Endothelial cell of umbilical vein (primary cell): ENCODE measurements around the gene NR6A1. TPM values are rescaled to one million over a fixed set of nuclear protein-coding genes. Genes with fewer than 3 reads are reported as not detected.

ENCODE experiments used
- BruUV-seq: library from RNA; stranded (reverse); fragments of 400-500 nt; replicated peaks from 2 replicates; lab custom pipeline; 2021; lab: Mats Ljungman, UMichigan
- CTCF ChIA-PET: fragments of 300-600, 350-600 bp; sonication (Branson Sonifier 250); formaldehyde crosslinking; loops from one replicate; lab custom pipeline; 2021; ENCODE audit warnings: antibody characterized with exemption, inconsistent platforms; lab: Charles Lee
- POLR2A ChIA-PET: fragments of 300-600, 350-600 bp; sonication (Branson Sonifier 250); formaldehyde crosslinking; loops from one replicate; lab custom pipeline; 2021; ENCODE audit warnings: antibody characterized with exemption, inconsistent platforms; lab: Charles Lee
- DNase-seq: peaks from one replicate; pipeline ENCODE4 v3.0.0-alpha.2; 2011; ENCODE audit warnings: low read depth, low spot score
- FAIRE-seq: peaks from 2 replicates; lab custom pipeline; 2011; peaks lifted over from hg19 to GRCh38; lab: Jason Lieb, UNC
- H2AFZ ChIP-seq: 2 replicates; pipeline ENCODE4 v1.6.0; 2012; ENCODE audit warnings: low read depth, low read length, control low read depth, inconsistent platforms
- H3K27ac ChIP-seq: 2 replicates; pipeline ENCODE4 v1.5.1; 2011; ENCODE audit warnings: low read depth, mild to moderate bottlenecking, control low read depth, low read length, moderate library complexity; ENCODE audit not compliant: insufficient read depth
- H3K27me3 ChIP-seq, 2 experiments: 2 replicates each; pipeline versions ENCODE4 v1.6.0 to v1.6.1; 2011; ENCODE audit warnings: low read length in 2 of 2, mixed read lengths in 1 of 2; ENCODE audit not compliant: control insufficient read depth in 2 of 2, insufficient read depth in 2 of 2
- H3K36me3 ChIP-seq, 2 experiments: 2 replicates in 1 of 2; 3 replicates in 1 of 2; pipeline ENCODE4 v1.5.1; 2011; ENCODE audit warnings: low read length in 2 of 2, mild to moderate bottlenecking in 1 of 2, moderate library complexity in 1 of 2; ENCODE audit not compliant: control insufficient read depth in 2 of 2, insufficient read depth in 2 of 2; ENCODE audit errors: extremely low read depth in 1 of 2
- H3K4me1 ChIP-seq: 3 replicates; pipeline ENCODE4 v1.5.1; 2011; ENCODE audit warnings: mild to moderate bottlenecking, low read length; ENCODE audit not compliant: control insufficient read depth, insufficient read depth; ENCODE audit errors: extremely low read depth
- H3K4me2 ChIP-seq: 2 replicates; pipeline ENCODE4 v1.6.1; 2011; ENCODE audit warnings: low read length, control low read depth, mixed read lengths; ENCODE audit not compliant: insufficient read depth
- H3K4me3 ChIP-seq, 3 experiments: fragments of 200-600 bp in 1 of 3; sonication (generic), shearing (Covaris generic) in 1 of 3; replicated peaks in 1 of 3; 2 replicates each; pipeline ENCODE4 v1.5.1; 2011 to 2016; ENCODE audit warnings: control low read depth in 3 of 3, low read length in 3 of 3, mild to moderate bottlenecking in 2 of 3, inconsistent platforms in 1 of 3, low read depth in 1 of 3, moderate library complexity in 1 of 3; ENCODE audit not compliant: insufficient read depth in 1 of 3
- H3K79me2 ChIP-seq: 2 replicates; pipeline ENCODE4 v1.6.0; 2012; ENCODE audit warnings: low read length, inconsistent platforms; ENCODE audit not compliant: control insufficient read depth, insufficient read depth
- H3K9ac ChIP-seq: replicated peaks from 2 replicates; pipeline ENCODE3; 2011; ENCODE audit warnings: low read length, control low read depth; ENCODE audit not compliant: insufficient read depth; ENCODE audit errors: extremely low read depth
- H3K9me1 ChIP-seq: replicated peaks from 3 replicates; pipeline ENCODE4 v1.6.0; 2011; ENCODE audit warnings: mild to moderate bottlenecking, low read length; ENCODE audit not compliant: control insufficient read depth, insufficient read depth; ENCODE audit errors: extremely low read depth
- H3K9me3 ChIP-seq: replicated peaks from 2 replicates; pipeline ENCODE4 v1.5.1; 2012; ENCODE audit warnings: low read length, inconsistent platforms; ENCODE audit not compliant: control insufficient read depth, insufficient read depth
- H4K20me1 ChIP-seq: replicated peaks from 2 replicates; pipeline ENCODE3; 2011; ENCODE audit warnings: mild to moderate bottlenecking, low read length; ENCODE audit not compliant: control insufficient read depth, insufficient read depth; ENCODE audit errors: extremely low read depth
- CTCF ChIP-seq, 2 donors: IDR thresholded peaks; 1 replicate in 1 of 2; 2 replicates in 1 of 2; pipeline ENCODE4 v1.5.1; 2011; ENCODE audit warnings: low read length in 2 of 2, mild to moderate bottlenecking in 2 of 2, moderate library complexity in 2 of 2, control low read depth in 1 of 2, inconsistent platforms in 1 of 2, low read depth in 1 of 2; ENCODE audit not compliant: insufficient read depth in 1 of 2; ENCODE audit errors: extremely low read depth in 1 of 2
- EZH2 ChIP-seq: IDR thresholded peaks from 2 replicates; pipeline ENCODE4 v1.6.1; 2012; ENCODE audit warnings: borderline replicate concordance, low read depth, mild to moderate bottlenecking, moderate library complexity, low read length, inconsistent platforms; ENCODE audit not compliant: severe bottlenecking
- FOS ChIP-seq: IDR thresholded peaks from 2 replicates; pipeline ENCODE4 v1.6.1; 2011; ENCODE audit warnings: mild to moderate bottlenecking, low read length, moderate library complexity, borderline replicate concordance; ENCODE audit not compliant: insufficient read depth
- GATA2 ChIP-seq: IDR thresholded peaks from 2 replicates; pipeline ENCODE4 v1.7.0; 2011; ENCODE audit warnings: low read depth, mild to moderate bottlenecking, moderate library complexity, mixed read lengths, low read length; ENCODE audit not compliant: insufficient read length, insufficient read depth
- JUN ChIP-seq: IDR thresholded peaks from 2 replicates; pipeline ENCODE4 v1.6.1; 2011; ENCODE audit warnings: borderline replicate concordance, low read depth; ENCODE audit not compliant: insufficient read length, insufficient read depth
- MYC ChIP-seq: IDR thresholded peaks from one replicate; pipeline ENCODE4 v1.6.1; 2011; ENCODE audit warnings: mild to moderate bottlenecking, low read depth, low read length
- POLR2A ChIP-seq: IDR thresholded peaks from 2 replicates; pipeline ENCODE4 v1.6.1; 2012; ENCODE audit warnings: low read depth, mild to moderate bottlenecking, control low read depth, low read length
- POLR2AphosphoS5 ChIP-seq: IDR thresholded peaks from 2 replicates; pipeline ENCODE4 v1.6.1; 2012; ENCODE audit warnings: low read depth, mild to moderate bottlenecking, control low read depth, low read length, moderate library complexity; ENCODE audit not compliant: insufficient read depth
- dilution Hi-C: fragments of 300-500 bp; cut with MboI; formaldehyde crosslinking; loops from one replicate; pipeline ENCODE4 v1.15.0; 2019; ENCODE audit warnings: low sequenced_read_pairs; ENCODE audit not compliant: extremely low pct_ligation_motif_present
- intact Hi-C: fragments of 100-400 bp; cut with micrococcal nuclease; formaldehyde crosslinking; loops from one replicate; pipeline ENCODE4 v1.10.0; 2022
- polyA plus RNA-seq, 4 experiments: library from polyadenylated mRNA; depleted of rRNA in 3 of 4; stranded (reverse) in 3 of 4; unstranded in 1 of 4; fragments of >200 nt; gene quantifications; 2 replicates each; pipeline versions ENCODE4 v1.2.1 to v1.2.3, GENCODE V29; 2011 to 2012; ENCODE audit warnings: missing spikeins in 1 of 4
- total RNA-seq: library from RNA; stranded (reverse); gene quantifications from 2 replicates; pipeline ENCODE4 v1.2.3, GENCODE V29; 2021
- TF ChIP-seq, protein P1 (sequence below): IDR thresholded peaks from 2 replicates; pipeline ENCODE4 v1.6.1; 2011; ENCODE audit not compliant: insufficient read depth, insufficient read length

The NR6A1 gene
- total and polyA plus RNA-seq, 2 donors (not counting 3 experiments of a cell fraction or from before 2014, with no cell fraction given), result 0.17 to 1.2 TPM

DNA sequence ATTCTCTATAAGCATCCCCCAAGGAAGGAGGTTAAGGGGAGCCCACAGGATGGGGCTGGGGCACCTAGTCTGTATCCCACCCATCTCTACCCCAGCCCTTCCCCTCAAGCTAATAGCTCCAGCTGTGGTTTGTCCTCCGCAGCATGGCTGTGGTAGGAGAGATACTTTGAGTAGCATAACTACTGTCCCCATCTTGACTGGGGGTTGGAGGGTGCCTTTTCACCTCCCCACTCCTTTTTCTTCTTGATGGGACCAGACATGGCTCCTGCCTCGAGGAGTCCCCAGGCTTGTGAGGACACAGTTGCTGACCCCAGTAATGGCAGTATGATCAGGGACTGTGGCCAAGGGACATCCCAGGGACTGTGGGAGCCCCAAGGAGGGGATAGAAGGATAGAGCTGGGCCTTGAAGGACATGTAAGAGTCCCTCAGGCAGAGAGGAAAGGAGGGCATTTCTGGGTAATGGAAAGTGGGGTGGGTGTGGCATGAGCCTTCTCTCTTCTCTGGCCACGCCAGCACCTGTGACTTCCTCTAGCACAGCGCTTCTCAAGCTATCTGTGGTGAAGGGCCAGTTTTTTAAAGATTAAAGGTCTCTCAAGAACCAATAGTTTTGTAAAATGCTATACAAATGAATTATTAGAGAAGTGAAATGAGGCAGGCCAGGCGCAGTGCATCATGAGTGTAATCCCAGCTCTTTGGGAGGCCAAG is 19.8 kb upstream of the NR6A1 start:
- Histone ChIP-seq H3K27me3 (peaks cover 0 to 3% of the 10 kb centered on the region in 2 experiments), H3K9me3 (no peaks in the 10 kb centered on the region), H3K4me1 (peaks cover 4% of the 10 kb centered on the region), H3K27ac (no peak overlapping the region), H3K79me2 (no peaks in the 10 kb centered on the region), H2AFZ (no peak overlapping the region), H3K36me3 (no peaks in the 10 kb centered on the region), H3K4me3 (no peak overlapping the region), H3K9ac (no peak overlapping the region), H4K20me1 (no peaks in the 10 kb centered on the region), H3K4me2 (no peak overlapping the region), H3K9me1 (no peaks in the 10 kb centered on the region)
- no peak for DNase-seq
- FAIRE-seq, result no peak
- dilution Hi-C loops, result no loop called here
- ChIA-PET POLR2A (no interaction called here), CTCF (interaction anchor here (1.1 kb wide), 1 partner anchor 62 kb away, joined by 6 read pairs; the partner anchor contains the start of gene WDR38)
- no TSS peak for BruUV-seq
- TF ChIP-seq JUN (no peak), POLR2A (no peak), MYC (no peak), CTCF (IDR thresholded peaks at IDR 0.05; ENCODE audit: extremely low read depth in 1 of 2, insufficient read depth in 1 of 2, low read depth in 1 of 2, low read length in 2 of 2) (no peak), EZH2 (no peak), GATA2 (no peak), FOS (no peak), POLR2AphosphoS5 (no peak)
- TF ChIP-seq, protein P1, sequence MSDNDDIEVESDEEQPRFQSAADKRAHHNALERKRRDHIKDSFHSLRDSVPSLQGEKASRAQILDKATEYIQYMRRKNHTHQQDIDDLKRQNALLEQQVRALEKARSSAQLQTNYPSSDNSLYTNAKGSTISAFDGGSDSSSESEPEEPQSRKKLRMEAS, result no peak
- intact Hi-C loops, result no loop called here
